Neuronal stem cell (in vitro differentiated cells): ENCODE results near the gene GOSR2. TPM values are rescaled to one million over a fixed set of nuclear protein-coding genes. Genes with fewer than 3 reads are reported as not detected.

Source experiments
- DNase-seq: peaks from one replicate; pipeline ENCODE4 v3.0.0-alpha.2; 2013; ENCODE audit warnings: low spot score
- H2AFZ ChIP-seq: one replicate; pipeline ENCODE4 v1.6.1; 2013; ENCODE audit warnings: mild to moderate bottlenecking, low read length, inconsistent platforms
- H2AK5ac ChIP-seq: 2 replicates; pipeline ENCODE4 v1.6.1; 2013; ENCODE audit warnings: low read depth, mild to moderate bottlenecking, inconsistent platforms, low read length, moderate library complexity, mixed read lengths
- H2BK120ac ChIP-seq: 2 replicates; pipeline ENCODE4 v1.6.1; 2013; ENCODE audit warnings: low read depth, mild to moderate bottlenecking, inconsistent platforms, low read length, moderate library complexity, mixed read lengths
- H2BK12ac ChIP-seq: one replicate; pipeline ENCODE4 v1.6.1; 2013; ENCODE audit warnings: low read length, inconsistent platforms
- H2BK15ac ChIP-seq: 2 replicates; pipeline ENCODE4 v1.6.1; 2013; ENCODE audit warnings: mild to moderate bottlenecking, low read length, inconsistent platforms, mixed read lengths
- H2BK5ac ChIP-seq: one replicate; pipeline ENCODE4 v1.6.1; 2013; ENCODE audit warnings: inconsistent platforms, mild to moderate bottlenecking, low read length, moderate library complexity
- H3K14ac ChIP-seq: one replicate; pipeline ENCODE4 v1.6.1; 2013; ENCODE audit warnings: low read length, inconsistent platforms
- H3K18ac ChIP-seq: 2 replicates; pipeline ENCODE4 v1.6.1; 2013; ENCODE audit warnings: low read length, inconsistent platforms
- H3K23ac ChIP-seq: 2 replicates; pipeline ENCODE4 v1.6.1; 2013; ENCODE audit warnings: low read depth, mild to moderate bottlenecking, mixed read lengths, low read length, inconsistent platforms; ENCODE audit not compliant: poor library complexity
- H3K27ac ChIP-seq: replicated peaks from 3 replicates; pipeline ENCODE4 v1.5.1; 2013; ENCODE audit warnings: low read length, inconsistent platforms
- H3K27me3 ChIP-seq, 3 experiments: 2 replicates each; pipeline ENCODE4 v1.6.1; 2013; ENCODE audit warnings: low read length in 3 of 3, mild to moderate bottlenecking in 2 of 3, inconsistent platforms in 1 of 3, low read depth in 1 of 3, mixed read lengths in 1 of 3, moderate library complexity in 1 of 3; ENCODE audit not compliant: control insufficient read depth in 3 of 3, insufficient read depth in 3 of 3
- H3K36me3 ChIP-seq, 2 donors: replicated peaks in 1 of 2; 2 replicates each; pipeline ENCODE4 v1.6.1; 2013; ENCODE audit warnings: low read length in 2 of 2; ENCODE audit not compliant: control insufficient read depth in 2 of 2, insufficient read depth in 2 of 2
- H3K4ac ChIP-seq: 2 replicates; pipeline ENCODE4 v1.6.1; 2013; ENCODE audit warnings: inconsistent platforms, mild to moderate bottlenecking, low read length, moderate library complexity
- H3K4me1 ChIP-seq, 2 donors: 1 replicate in 1 of 2; 2 replicates in 1 of 2; pipeline ENCODE4 v1.6.1; 2013; ENCODE audit warnings: low read length in 2 of 2, low read depth in 1 of 2; ENCODE audit not compliant: control insufficient read depth in 2 of 2, insufficient read depth in 1 of 2
- H3K4me2 ChIP-seq: one replicate; pipeline ENCODE4 v1.6.1; 2013; ENCODE audit warnings: mild to moderate bottlenecking, low read length, inconsistent platforms; ENCODE audit not compliant: insufficient read depth, poor library complexity, severe bottlenecking
- H3K4me3 ChIP-seq, 2 donors: 2 replicates each; pipeline ENCODE4 v1.5.1; 2013; ENCODE audit warnings: low read length in 2 of 2, mild to moderate bottlenecking in 2 of 2, inconsistent platforms in 1 of 2, moderate library complexity in 1 of 2
- H3K79me1 ChIP-seq: one replicate; pipeline ENCODE4 v1.6.1; 2013; ENCODE audit warnings: low read depth, mild to moderate bottlenecking, inconsistent platforms, low read length, moderate library complexity
- H3K9ac ChIP-seq: one replicate; pipeline ENCODE4 v1.6.1; 2013; ENCODE audit warnings: mild to moderate bottlenecking, low read depth, low read length, inconsistent platforms; ENCODE audit not compliant: poor library complexity
- H3K9me3 ChIP-seq, 2 donors: replicated peaks in 1 of 2; 2 replicates each; pipeline versions ENCODE3 to v1.6.1; 2013; ENCODE audit warnings: low read length in 2 of 2, mild to moderate bottlenecking in 2 of 2, inconsistent platforms in 1 of 2, low read depth in 1 of 2, mixed read lengths in 1 of 2, moderate library complexity in 1 of 2; ENCODE audit not compliant: control insufficient read depth in 2 of 2, insufficient read depth in 1 of 2
- H4K8ac ChIP-seq: one replicate; pipeline ENCODE4 v1.6.1; 2013; ENCODE audit warnings: low read depth, mild to moderate bottlenecking, inconsistent platforms, low read length, moderate library complexity
- H4K91ac ChIP-seq: one replicate; pipeline ENCODE4 v1.6.1; 2013; ENCODE audit warnings: low read length, low read depth, mild to moderate bottlenecking, inconsistent platforms; ENCODE audit not compliant: poor library complexity
- whole genome bisulfite sequencing, 2 donors: extraction: QIAGEN DNeasy Blood & Tissue Kit; methylation state at CpG; one replicate each; pipeline ENCODE4 v1.1.7; 2013; ENCODE audit warnings: missing lambda C conversion rate in 2 of 2, mixed read lengths in 1 of 2; ENCODE audit not compliant: insufficient read length in 2 of 2, insufficient replicate concordance in 1 of 2; ENCODE audit errors: extremely low coverage in 2 of 2; 5-methylcytosine and 5-hydroxymethylcytosine counted together
- polyA plus RNA-seq, 2 experiments: library from polyadenylated mRNA; stranded (reverse); fragments of 200-250 nt; gene quantifications; one replicate each; pipeline ENCODE4 v1.2.3, GENCODE V29; 2013

Gene GOSR2
- polyA plus RNA-seq (2013, experiment 1 of 2) = 19.9 TPM
- polyA plus RNA-seq (2013, experiment 2 of 2) = 21.0 TPM

DNA sequence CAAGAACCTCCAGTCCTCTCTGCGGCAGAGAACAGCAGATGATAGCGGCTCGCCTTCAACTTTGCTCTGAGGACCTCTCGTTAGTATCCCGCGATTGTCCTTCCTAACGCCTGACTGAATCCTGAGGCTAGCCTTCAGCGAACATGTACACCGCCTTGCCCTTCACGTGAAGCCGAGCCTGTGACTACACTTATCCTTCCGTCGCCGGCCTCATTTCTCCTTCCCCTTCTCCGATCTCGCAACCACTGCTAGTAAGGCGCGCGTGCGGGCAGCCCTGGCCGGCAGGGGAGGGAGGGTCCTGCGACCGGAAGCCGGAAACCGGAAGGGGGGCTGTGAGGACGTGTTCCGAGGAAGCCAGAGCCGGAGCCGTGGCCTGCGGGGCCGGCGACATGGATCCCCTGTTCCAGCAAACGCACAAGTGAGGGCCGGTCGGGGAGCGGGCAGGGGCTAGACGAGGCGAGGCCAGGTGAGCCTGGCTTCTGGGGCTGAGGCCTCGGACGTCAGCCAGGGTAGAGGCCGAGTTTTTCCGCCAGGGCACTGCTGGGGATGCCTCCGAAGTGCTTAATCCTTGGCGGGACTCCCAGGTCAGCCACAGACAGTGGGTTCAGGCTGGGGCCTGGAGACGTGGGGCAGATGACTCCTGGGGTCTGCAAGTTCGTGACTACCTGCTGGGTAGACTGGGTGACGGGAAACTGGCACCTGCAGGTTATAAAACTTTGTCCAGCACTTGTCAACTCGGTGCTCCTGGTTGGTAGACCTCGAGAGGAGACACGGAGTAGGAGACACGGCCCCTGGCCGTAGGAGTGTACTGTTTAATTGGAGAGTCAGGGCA lies at the start of gene GOSR2:
Gene GOSR2, plus strand, starts transcription at position 357 of the 832 bp plus-strand sequence. Its CDS starts 33 bp downstream, at position 390.
- H3K18ac ChIP-seq = peak within 1 kb of the TSS; percentile 90
- peak within 1 kb of the TSS; percentile 49 for H3K14ac ChIP-seq
- peak within 1 kb of the TSS; percentile 92 for H2AFZ ChIP-seq
- peaks cover 0 to 6% of the 10 kb centered on the region in 2 donors for H3K4me1 ChIP-seq
- no peak within 1 kb of the TSS for H4K91ac ChIP-seq
- peak within 1 kb of the TSS; percentile 8 for H2AK5ac ChIP-seq
- H3K4ac ChIP-seq = no peak within 1 kb of the TSS
- peak within 1 kb of the TSS; percentile 98 for H3K9ac ChIP-seq
- DNase-seq = peak; percentile 87
- no peak within 1 kb of the TSS for H2BK12ac ChIP-seq
- peak within 1 kb of the TSS; percentile 84 for H3K27ac ChIP-seq
- H3K4me2 ChIP-seq = peak within 1 kb of the TSS; percentile 68
- H3K36me3 ChIP-seq = peaks cover 0 to 10% of the 10 kb centered on the region in 2 donors
- no peaks in the 10 kb centered on the region for H3K9me3 ChIP-seq
- H4K8ac ChIP-seq = peak within 1 kb of the TSS; percentile 85
- no CpG with 5 or more reads among the region's 52 CpGs for WGBS, 2 donors
- peak within 1 kb of the TSS; percentile 76 to 93 for H3K4me3 ChIP-seq
- H3K27me3 ChIP-seq = no peaks in the 10 kb centered on the region
- no peaks in the 10 kb centered on the region for H3K79me1 ChIP-seq
- H2BK120ac ChIP-seq = no peak within 1 kb of the TSS
- H3K23ac ChIP-seq = peak within 1 kb of the TSS; percentile 76
- peak within 1 kb of the TSS; percentile 95 for H2BK5ac ChIP-seq
- H2BK15ac ChIP-seq = no peak within 1 kb of the TSS

DNA sequence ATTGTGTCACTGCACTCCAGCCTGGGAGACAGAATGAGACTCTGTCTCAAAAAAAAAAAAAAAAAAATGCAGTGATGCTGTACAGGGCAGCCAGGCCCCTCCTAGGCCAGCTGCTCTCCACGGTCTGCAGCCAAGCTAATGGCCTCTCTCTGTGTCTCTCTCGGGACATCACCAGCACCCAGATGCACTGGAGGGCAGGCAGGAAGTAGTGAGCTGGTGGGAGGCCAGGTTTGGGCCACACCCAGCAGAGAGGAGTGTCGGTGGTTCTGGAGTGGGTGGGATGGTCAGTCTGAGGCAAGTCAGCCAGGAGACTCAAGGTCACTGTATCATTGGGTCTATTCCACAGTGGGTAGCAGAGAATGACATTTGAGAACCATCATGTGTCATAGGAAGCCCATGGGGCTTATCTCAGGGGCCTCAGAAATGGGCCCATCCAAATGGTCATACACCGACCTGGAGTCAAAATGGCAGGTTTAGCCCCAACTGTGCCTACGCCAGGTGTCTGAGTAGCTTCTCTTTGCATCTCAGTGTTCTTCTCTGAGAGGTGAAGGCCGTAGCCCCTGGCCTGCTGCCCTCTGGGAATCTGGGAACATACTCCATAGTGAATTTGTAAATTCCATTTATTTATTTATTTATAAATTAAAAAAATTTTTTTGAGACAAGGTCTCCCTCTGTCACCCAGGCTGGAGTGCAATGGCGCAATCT lies 48.9 kb upstream of the GOSR2 start:
- Histone ChIP-seq H2BK15ac (no peak overlapping the region), H3K4ac (no peak overlapping the region), H3K27ac (no peak overlapping the region), H3K4me1 (no peaks in the 10 kb centered on the region), H4K91ac (no peak overlapping the region), H3K4me3 (no peak overlapping the region), H2AK5ac (no peak overlapping the region), H2BK5ac (no peak overlapping the region), H3K79me1 (no peaks in the 10 kb centered on the region), H2BK12ac (no peak overlapping the region), H3K36me3 (no peaks in the 10 kb centered on the region), H3K27me3 (peaks cover 0 to 4% (median 2%) of the 10 kb centered on the region in 3 experiments), H3K4me2 (no peak overlapping the region), H3K14ac (no peak overlapping the region), H2BK120ac (no peak overlapping the region), H2AFZ (no peak overlapping the region), H4K8ac (no peak overlapping the region), H3K23ac (no peak overlapping the region), H3K9me3 (no peaks in the 10 kb centered on the region), H3K18ac (no peak overlapping the region), H3K9ac (no peak overlapping the region)
- no CpG with 5 or more reads among the region's 7 CpGs for WGBS, 2 donors
- DNase-seq = no peak

DNA sequence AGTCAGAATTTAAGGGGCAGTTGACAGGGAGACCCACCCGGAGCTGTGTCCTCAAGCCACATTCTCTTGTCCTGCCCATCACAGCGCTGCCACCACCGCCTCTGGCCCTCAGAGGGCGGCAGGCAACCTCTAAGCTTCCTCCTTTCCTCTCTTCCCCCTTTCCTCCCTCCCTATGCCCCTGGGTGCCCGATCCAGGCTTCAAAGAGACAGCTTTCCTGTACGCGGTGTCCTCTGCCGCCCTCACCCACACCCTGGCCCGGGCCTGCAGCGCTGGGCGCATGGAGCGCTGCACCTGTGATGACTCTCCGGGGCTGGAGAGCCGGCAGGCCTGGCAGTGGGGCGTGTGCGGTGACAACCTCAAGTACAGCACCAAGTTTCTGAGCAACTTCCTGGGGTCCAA lies 48.1 kb upstream of the GOSR2 start:
- Histone ChIP-seq H2BK5ac (no peak overlapping the region), H4K8ac (no peak overlapping the region), H3K4me2 (no peak overlapping the region), H2AFZ (no peak overlapping the region), H3K27me3 (peaks cover 0 to 9% (median 2%) of the 10 kb centered on the region in 3 experiments), H3K79me1 (no peaks in the 10 kb centered on the region), H2BK15ac (no peak overlapping the region), H3K4me3 (no peak overlapping the region), H3K23ac (no peak overlapping the region), H2BK120ac (no peak overlapping the region), H2BK12ac (no peak overlapping the region), H3K36me3 (no peaks in the 10 kb centered on the region), H4K91ac (no peak overlapping the region), H3K4me1 (no peaks in the 10 kb centered on the region), H3K4ac (no peak overlapping the region), H3K9ac (no peak overlapping the region), H2AK5ac (peak overlapping the region; percentile 59), H3K27ac (no peak overlapping the region), H3K9me3 (no peaks in the 10 kb centered on the region), H3K14ac (no peak overlapping the region), H3K18ac (no peak overlapping the region)
- whole genome bisulfite sequencing, 2 donors = no CpG with 5 or more reads among the region's 16 CpGs
- no peak for DNase-seq

DNA sequence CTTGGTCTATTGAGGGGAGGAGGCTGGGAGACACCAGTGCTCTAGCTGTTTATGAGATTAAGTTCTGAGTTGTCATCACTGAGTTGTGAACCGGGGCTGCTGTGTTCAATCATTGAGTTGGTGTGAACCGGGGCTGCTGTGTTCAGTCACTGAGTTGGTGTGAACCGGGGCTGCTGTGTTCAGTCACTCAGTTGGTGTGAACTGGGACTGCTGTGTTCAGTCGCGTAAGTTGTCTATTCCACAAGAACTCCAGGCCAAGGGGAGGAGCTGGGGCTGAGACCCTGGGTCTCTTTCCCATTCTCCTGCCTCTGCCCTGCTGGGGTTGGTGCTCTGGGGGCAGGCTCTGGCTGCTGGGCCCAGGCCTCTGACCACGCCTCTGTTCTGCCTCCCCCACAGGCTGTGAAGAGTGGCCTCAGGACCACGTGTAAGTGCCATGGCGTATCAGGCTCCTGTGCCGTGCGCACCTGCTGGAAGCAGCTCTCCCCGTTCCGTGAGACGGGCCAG lies 47.1 kb upstream of the GOSR2 start:
- Histone ChIP-seq H3K4me2 (no peak overlapping the region), H2BK5ac (no peak overlapping the region), H3K18ac (no peak overlapping the region), H3K27me3 (peaks cover 0 to 10% (median 2%) of the 10 kb centered on the region in 3 experiments), H3K14ac (peak overlapping the region; percentile 78), H3K79me1 (no peaks in the 10 kb centered on the region), H4K91ac (no peak overlapping the region), H3K23ac (peak overlapping the region; percentile 32), H3K36me3 (no peaks in the 10 kb centered on the region), H2BK15ac (no peak overlapping the region), H3K4ac (no peak overlapping the region), H2AK5ac (no peak overlapping the region), H2AFZ (no peak overlapping the region), H3K27ac (no peak overlapping the region), H3K4me1 (no peaks in the 10 kb centered on the region), H4K8ac (no peak overlapping the region), H3K4me3 (no peak overlapping the region), H3K9ac (no peak overlapping the region), H2BK120ac (no peak overlapping the region), H3K9me3 (no peaks in the 10 kb centered on the region), H2BK12ac (peak overlapping the region; percentile 43)
- DNase-seq = no peak
- WGBS, 2 donors = no CpG with 5 or more reads among the region's 13 CpGs
